ENCODE data around the gene RNF168. TPM values are rescaled to one million over a fixed set of nuclear protein-coding genes. Genes with fewer than 3 reads are reported as not detected.
"Not testable (repeated sequence)": the region's sequence is repeated elsewhere in the genome, so short reads cannot be mapped to it uniquely, and the experiment has no call there.

Gene RNF168
- total RNA-seq, 4 donors from 2014 or later = 22.2 to 40.6 (median 32.6) TPM

- WGBS = 90% methylated on average over 8 of the region's 8 CpGs
- TF ChIP-seq POLR2A (IDR thresholded peaks at IDR 0.05) = no peak
- TF ChIP-seq EP300 (IDR thresholded peaks at IDR 0.05) = no peak
- no peak for TF ChIP-seq POLR2AphosphoS5 (IDR thresholded peaks at IDR 0.05)
- TF ChIP-seq, protein P1, sequence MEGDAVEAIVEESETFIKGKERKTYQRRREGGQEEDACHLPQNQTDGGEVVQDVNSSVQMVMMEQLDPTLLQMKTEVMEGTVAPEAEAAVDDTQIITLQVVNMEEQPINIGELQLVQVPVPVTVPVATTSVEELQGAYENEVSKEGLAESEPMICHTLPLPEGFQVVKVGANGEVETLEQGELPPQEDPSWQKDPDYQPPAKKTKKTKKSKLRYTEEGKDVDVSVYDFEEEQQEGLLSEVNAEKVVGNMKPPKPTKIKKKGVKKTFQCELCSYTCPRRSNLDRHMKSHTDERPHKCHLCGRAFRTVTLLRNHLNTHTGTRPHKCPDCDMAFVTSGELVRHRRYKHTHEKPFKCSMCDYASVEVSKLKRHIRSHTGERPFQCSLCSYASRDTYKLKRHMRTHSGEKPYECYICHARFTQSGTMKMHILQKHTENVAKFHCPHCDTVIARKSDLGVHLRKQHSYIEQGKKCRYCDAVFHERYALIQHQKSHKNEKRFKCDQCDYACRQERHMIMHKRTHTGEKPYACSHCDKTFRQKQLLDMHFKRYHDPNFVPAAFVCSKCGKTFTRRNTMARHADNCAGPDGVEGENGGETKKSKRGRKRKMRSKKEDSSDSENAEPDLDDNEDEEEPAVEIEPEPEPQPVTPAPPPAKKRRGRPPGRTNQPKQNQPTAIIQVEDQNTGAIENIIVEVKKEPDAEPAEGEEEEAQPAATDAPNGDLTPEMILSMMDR (IDR thresholded peaks at IDR 0.05) = no peak
- Histone ChIP-seq H3K27me3 (no peaks in the 10 kb centered on the region), H3K4me1 (no peaks in the 10 kb centered on the region), H3K36me3 (no peaks in the 10 kb centered on the region), H3K4me3 (no peak overlapping the region), H3K9me3 (no peaks in the 10 kb centered on the region), H3K27ac (no peak overlapping the region)
- DNase-seq (ENCODE audit: low spot score in 2 of 2) = no peak
Measured at GRCh38 chr3:196513697-196514349, 10.3 kb upstream of the RNF168 start.

GRCh38 chr3:196511646-196512425, 8.3 kb upstream of the RNF168 start:
- not testable (repeated sequence) for H3K4me1 ChIP-seq; H3K4me3 ChIP-seq; DNase-seq (ENCODE audit: low spot score in 2 of 2); H3K9me3 ChIP-seq; H3K36me3 ChIP-seq; H3K27me3 ChIP-seq
- peak overlapping the region; percentile 60 for H3K27ac ChIP-seq
- 45% methylated on average over 9 of the region's 15 CpGs for WGBS

DNA sequence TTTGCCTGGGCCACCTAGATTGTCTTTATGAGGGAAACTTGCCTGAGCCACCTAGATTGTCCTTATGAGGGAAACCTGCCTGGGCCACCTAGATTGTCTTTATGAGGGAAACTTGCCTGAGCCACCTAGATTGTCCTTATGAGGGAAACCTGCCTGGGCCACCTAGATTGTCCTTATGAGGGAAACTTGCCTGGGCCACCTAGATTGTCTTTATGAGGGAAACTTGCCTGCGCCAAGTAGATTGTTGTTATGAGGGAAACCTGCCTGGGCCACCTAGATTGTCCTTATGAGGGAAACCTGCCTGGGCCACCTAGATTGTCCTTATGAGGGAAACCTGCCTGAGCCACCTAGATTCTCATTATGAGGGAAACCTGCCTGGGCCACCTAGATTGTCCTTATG, 7.5 kb upstream of the RNF168 start:
- H3K4me1 ChIP-seq; H3K27me3 ChIP-seq; H3K9me3 ChIP-seq; H3K36me3 ChIP-seq; DNase-seq (ENCODE audit: low spot score in 2 of 2); H3K27ac ChIP-seq; H3K4me3 ChIP-seq: not testable (repeated sequence)
- 91% methylated on average over 1 of the region's 1 CpG for WGBS

- no peak for TF ChIP-seq POLR2A (IDR thresholded peaks at IDR 0.05)
- TF ChIP-seq EP300 (IDR thresholded peaks at IDR 0.05) = no peak
- TF ChIP-seq, protein P1 (IDR thresholded peaks at IDR 0.05) = no peak
- no peak for TF ChIP-seq POLR2AphosphoS5 (IDR thresholded peaks at IDR 0.05)
- Histone ChIP-seq H3K4me1 (peaks cover 6% of the 10 kb centered on the region), H3K9me3 (no peaks in the 10 kb centered on the region), H3K4me3 (no peak overlapping the region), H3K27ac (no peak overlapping the region), H3K36me3 (no peaks in the 10 kb centered on the region), H3K27me3 (no peaks in the 10 kb centered on the region)
- 89% methylated on average over 8 of the region's 8 CpGs for WGBS
- DNase-seq (ENCODE audit: low spot score in 2 of 2) = no peak
Measured at GRCh38 chr3:196506687-196507086, 3.1 kb upstream of the RNF168 start.

- H3K4me3 ChIP-seq = no peak overlapping the region
- DNase-seq (ENCODE audit: low spot score in 2 of 2) = no peak
- H3K27ac ChIP-seq = no peak overlapping the region
- peaks cover 26% of the 10 kb centered on the region for H3K4me1 ChIP-seq
- H3K36me3 ChIP-seq = no peaks in the 10 kb centered on the region
- no peak for TF ChIP-seq POLR2AphosphoS5 (IDR thresholded peaks at IDR 0.05)
- TF ChIP-seq, protein P1 (IDR thresholded peaks at IDR 0.05) = no peak
- no peak for TF ChIP-seq EP300 (IDR thresholded peaks at IDR 0.05)
- TF ChIP-seq POLR2A (IDR thresholded peaks at IDR 0.05) = no peak
- 98% methylated on average over 6 of the region's 6 CpGs for WGBS
- no peaks in the 10 kb centered on the region for H3K9me3 ChIP-seq
- no peaks in the 10 kb centered on the region for H3K27me3 ChIP-seq
Measured at GRCh38 chr3:196504556-196504955, 988 bp upstream of the RNF168 start.

DNA sequence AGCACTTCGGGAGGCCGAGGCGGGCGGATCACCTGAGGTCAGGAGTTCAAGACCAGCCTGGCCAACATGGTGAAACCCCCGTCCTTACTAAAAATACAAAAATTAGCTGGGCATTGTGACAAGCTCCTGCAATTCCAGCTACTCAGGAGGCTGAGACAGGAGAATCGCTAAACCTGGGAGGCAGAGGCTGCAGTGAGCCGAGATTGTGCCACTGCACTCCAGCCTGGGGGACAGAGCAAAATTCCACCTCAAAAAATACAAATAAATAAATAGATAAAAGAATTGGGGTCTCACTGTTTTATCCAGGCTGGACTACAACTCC, 470 bp upstream of the RNF168 start:
- 28% methylated on average over 7 of the region's 7 CpGs for WGBS
- H3K4me3 ChIP-seq = peak overlapping the region; percentile 92
- H3K4me1 ChIP-seq = peaks cover 31% of the 10 kb centered on the region
- H3K36me3 ChIP-seq; H3K27me3 ChIP-seq; DNase-seq (ENCODE audit: low spot score in 2 of 2); H3K9me3 ChIP-seq: not testable (repeated sequence)
- peak overlapping the region; percentile 95 for H3K27ac ChIP-seq
